Activated T-helper 2 cell treated with anti-CD3 and anti-CD28 coated beads, Interferon-gamma antibody, Interleukin-2, Interleukin-4, amounts not matched to agents 10 μg/mL and 5 μg/mL and 100 μg/mL, durations not matched to agents 14 hours and 24 hours and 36 hours (primary cell): ENCODE measurements around the gene ANKRD35. TPM values are rescaled to one million over a fixed set of nuclear protein-coding genes. Genes with fewer than 3 reads are reported as not detected.
A peak's percentile ranks its signal among the peaks of the same experiment; 100 is the strongest.
"Not testable (repeated sequence)": the region's sequence is repeated elsewhere in the genome, so short reads cannot be mapped to it uniquely, and the experiment has no call there.

Experiments
- DNase-seq: peaks from one replicate; pipeline ENCODE4 v3.0.0; 2021; ENCODE audit warnings: low spot score
- H3K27ac Mint-ChIP-seq: one replicate; pipeline ENCODE4 v1.8.0; 2021; ENCODE audit warnings: mixed read lengths
- H3K27me3 Mint-ChIP-seq: one replicate; pipeline ENCODE4 v1.8.0; 2021; ENCODE audit warnings: low read depth, mixed read lengths
- H3K36me3 Mint-ChIP-seq: one replicate; pipeline ENCODE4 v1.8.0; 2021; ENCODE audit warnings: low read depth, mixed read lengths
- H3K4me1 Mint-ChIP-seq: one replicate; pipeline ENCODE4 v1.8.0; 2021; ENCODE audit warnings: low read depth, mixed read lengths
- H3K4me3 Mint-ChIP-seq: one replicate; pipeline ENCODE4 v1.8.0; 2021; ENCODE audit warnings: low read depth, mild to moderate bottlenecking, moderate library complexity, mixed read lengths
- H3K9me3 Mint-ChIP-seq: one replicate; pipeline ENCODE4 v1.8.0; 2021; ENCODE audit warnings: mixed read lengths
- intact Hi-C: fragments of 100-400 bp; cut with micrococcal nuclease; formaldehyde crosslinking; loops from one replicate; pipeline ENCODE4 v1.15.1; 2023
- total RNA-seq: library from RNA; stranded (reverse); gene quantifications from 2 replicates; pipeline ENCODE4 v1.2.3, GENCODE V29; 2022

Gene ANKRD35
- total RNA-seq, 1 donor from 2014 or later, result 0.23 TPM

GRCh38 chr1:145845144-145845513, 40.5 kb downstream of the ANKRD35 start:
- Mint-ChIP-seq H3K9me3 (no peaks in the 10 kb centered on the region), H3K27ac (no peak overlapping the region), H3K4me1 (peaks cover 5% of the 10 kb centered on the region), H3K27me3 (no peaks in the 10 kb centered on the region), H3K4me3 (no peak overlapping the region), H3K36me3 (peaks cover 28% of the 10 kb centered on the region)
- no peak for DNase-seq
- intact Hi-C loops, result loop anchor here (5.0 kb wide), 2 partner anchors 67 to 167 kb away; partner anchors contain the start of gene ITGA10

GRCh38 chr1:145843031-145843430, 42.6 kb downstream of the ANKRD35 start:
- DNase-seq, result no peak
- Mint-ChIP-seq H3K4me3 (no peak overlapping the region), H3K27me3 (no peaks in the 10 kb centered on the region), H3K9me3 (no peaks in the 10 kb centered on the region), H3K27ac (no peak overlapping the region), H3K4me1 (peaks cover 5% of the 10 kb centered on the region), H3K36me3 (peaks cover 35% of the 10 kb centered on the region)
- intact Hi-C loops, result no loop called here

GRCh38 chr1:145837656-145838055, 48.0 kb downstream of the ANKRD35 start:
- Mint-ChIP-seq H3K27ac (no peak overlapping the region), H3K36me3 (peaks cover 67% of the 10 kb centered on the region), H3K27me3 (no peaks in the 10 kb centered on the region), H3K4me3 (no peak overlapping the region), H3K9me3 (no peaks in the 10 kb centered on the region), H3K4me1 (peaks cover 2% of the 10 kb centered on the region)
- intact Hi-C loops, result no loop called here
- no peak for DNase-seq

GRCh38 chr1:145830810-145831209, 54.9 kb downstream of the ANKRD35 start:
- Mint-ChIP-seq H3K36me3 (peaks cover 77% of the 10 kb centered on the region), H3K4me1 (peaks cover 24% of the 10 kb centered on the region)
- DNase-seq, H3K27ac Mint-ChIP-seq, H3K9me3 Mint-ChIP-seq, H3K4me3 Mint-ChIP-seq, intact Hi-C loops, H3K27me3 Mint-ChIP-seq: not testable (repeated sequence)

- peaks cover 27% of the 10 kb centered on the region for H3K4me1 Mint-ChIP-seq
- peaks cover 70% of the 10 kb centered on the region for H3K36me3 Mint-ChIP-seq
- no peaks in the 10 kb centered on the region for H3K9me3 Mint-ChIP-seq
- H3K4me3 Mint-ChIP-seq, result no peak overlapping the region
- no peaks in the 10 kb centered on the region for H3K27me3 Mint-ChIP-seq
- H3K27ac Mint-ChIP-seq, result peak overlapping the region; percentile 69
- DNase-seq, result no peak
- intact Hi-C loops, result no loop called here
Observed at GRCh38 chr1:145828367-145829026, 57.2 kb downstream of the ANKRD35 start.

- H3K36me3 Mint-ChIP-seq, result peaks cover 66% of the 10 kb centered on the region
- H3K4me1 Mint-ChIP-seq, result peaks cover 27% of the 10 kb centered on the region
- H3K27me3 Mint-ChIP-seq, result no peaks in the 10 kb centered on the region
- peak overlapping the region; percentile 69 for H3K27ac Mint-ChIP-seq
- H3K4me3 Mint-ChIP-seq, result no peak overlapping the region
- no peak for DNase-seq
- no peaks in the 10 kb centered on the region for H3K9me3 Mint-ChIP-seq
- intact Hi-C loops, result no loop called here
Observed at GRCh38 chr1:145827966-145828365, 57.7 kb downstream of the ANKRD35 start.

GRCh38 chr1:145826030-145826429, 59.6 kb downstream of the ANKRD35 start:
- Mint-ChIP-seq H3K36me3 (peaks cover 51% of the 10 kb centered on the region), H3K4me3 (peak overlapping the region; percentile 99), H3K27me3 (no peaks in the 10 kb centered on the region), H3K27ac (peak overlapping the region; percentile 54), H3K4me1 (peaks cover 27% of the 10 kb centered on the region), H3K9me3 (no peaks in the 10 kb centered on the region)
- DNase-seq, result no peak
- intact Hi-C loops, result no loop called here

GRCh38 chr1:145824499-145824842, 61.2 kb downstream of the ANKRD35 start:
- H3K27me3 Mint-ChIP-seq, result no peaks in the 10 kb centered on the region
- peak overlapping the region; percentile 99 for H3K4me3 Mint-ChIP-seq
- H3K9me3 Mint-ChIP-seq, result no peaks in the 10 kb centered on the region
- H3K36me3 Mint-ChIP-seq, result peaks cover 37% of the 10 kb centered on the region
- H3K4me1 Mint-ChIP-seq, result peaks cover 27% of the 10 kb centered on the region
- peak overlapping the region; percentile 95 for H3K27ac Mint-ChIP-seq
- intact Hi-C loops, result loop anchor here (1.0 kb wide), 1 partner anchor 35 kb away; the partner anchor contains the start of gene PIAS3
- no peak for DNase-seq

GRCh38 chr1:145823565-145824498, 61.8 kb downstream of the ANKRD35 start, which contains the start of the genes POLR3C and RNF115:
Gene POLR3C (plus strand): TSS chr1:145824200. CDS start chr1:145825777, 1,577 bp downstream.
Gene RNF115 (minus strand): TSS chr1:145824095. CDS start chr1:145823873, 222 bp downstream.
- H3K36me3 Mint-ChIP-seq, result peaks cover 35% of the 10 kb centered on the region
- peak within 1 kb of the TSS; percentile 99 for H3K4me3 Mint-ChIP-seq
- H3K27ac Mint-ChIP-seq, result peak within 1 kb of the TSS; percentile 95
- peaks cover 27% of the 10 kb centered on the region for H3K4me1 Mint-ChIP-seq
- no peaks in the 10 kb centered on the region for H3K9me3 Mint-ChIP-seq
- no peaks in the 10 kb centered on the region for H3K27me3 Mint-ChIP-seq
- intact Hi-C loops, result loop anchor here (1.0 kb wide), 1 partner anchor 35 kb away; the partner anchor contains the start of gene PIAS3
- peak; percentile 86 for DNase-seq

GRCh38 chr1:145822779-145823331, 62.8 kb downstream of the ANKRD35 start:
- Mint-ChIP-seq H3K4me1 (peaks cover 19% of the 10 kb centered on the region), H3K36me3 (peaks cover 26% of the 10 kb centered on the region), H3K4me3 (peak overlapping the region; percentile 33)
- H3K27ac Mint-ChIP-seq, intact Hi-C loops, H3K9me3 Mint-ChIP-seq, DNase-seq, H3K27me3 Mint-ChIP-seq: not testable (repeated sequence)

GRCh38 chr1:145818095-145818494, 67.6 kb downstream of the ANKRD35 start:
- intact Hi-C loops, H3K27ac Mint-ChIP-seq, H3K27me3 Mint-ChIP-seq, H3K4me1 Mint-ChIP-seq, H3K36me3 Mint-ChIP-seq, H3K4me3 Mint-ChIP-seq, H3K9me3 Mint-ChIP-seq, DNase-seq: not testable (repeated sequence)
